H1 (cell line): ENCODE measurements around the gene ZBTB20. TPM values are rescaled to one million over a fixed set of nuclear protein-coding genes. Genes with fewer than 3 reads are reported as not detected.

Source experiments
- CTCF ChIA-PET: fragments of 300-600 bp; sonication (Branson Sonifier 250); formaldehyde crosslinking; loops from one replicate; lab custom pipeline; 2021; ENCODE audit not compliant: partially characterized antibody; lab: Charles Lee
- POLR2A ChIA-PET: fragments of 300-600 bp; sonication (Branson Sonifier 250); formaldehyde crosslinking; loops from one replicate; lab custom pipeline; 2021; ENCODE audit warnings: inconsistent platforms; ENCODE audit not compliant: partially characterized antibody; lab: Charles Lee
- DNase-seq, 2 experiments: peaks; one replicate each; pipeline versions ENCODE4 v3.0.0 to v3.0.0-alpha.2; 2010 to 2022; ENCODE audit warnings: low spot score in 2 of 2, low read depth in 1 of 2, mixed read lengths in 1 of 2
- FAIRE-seq: peaks from 2 replicates; lab custom pipeline; 2011; peaks lifted over from hg19 to GRCh38; lab: Jason Lieb, UNC
- H2AFZ ChIP-seq: 2 replicates; pipeline ENCODE4 v1.8.1; 2012; ENCODE audit warnings: low read length, inconsistent platforms
- H2AK5ac ChIP-seq: 2 replicates; pipeline ENCODE4 v1.6.1; 2013; ENCODE audit warnings: low read depth, low read length
- H2BK120ac ChIP-seq: replicated peaks from 2 replicates; pipeline ENCODE3; 2013; ENCODE audit warnings: low read depth, low read length, inconsistent platforms
- H2BK12ac ChIP-seq: 2 replicates; pipeline ENCODE4 v1.6.1; 2013; ENCODE audit warnings: low read depth, low read length
- H2BK15ac ChIP-seq: 2 replicates; pipeline ENCODE4 v1.6.1; 2013; ENCODE audit warnings: low read length
- H2BK20ac ChIP-seq: 2 replicates; pipeline ENCODE4 v1.6.1; 2013; ENCODE audit warnings: low read length
- H2BK5ac ChIP-seq: 2 replicates; pipeline ENCODE4 v1.6.1; 2013; ENCODE audit warnings: low read depth, low read length
- H3K14ac ChIP-seq: 2 replicates; pipeline ENCODE4 v1.6.1; 2013; ENCODE audit warnings: inconsistent platforms; ENCODE audit not compliant: insufficient read length
- H3K18ac ChIP-seq: 2 replicates; pipeline ENCODE4 v1.6.1; 2013; ENCODE audit warnings: low read length; ENCODE audit errors: extremely low read depth
- H3K23ac ChIP-seq: 2 replicates; pipeline ENCODE4 v1.6.1; 2013; ENCODE audit warnings: inconsistent platforms; ENCODE audit not compliant: insufficient read length
- H3K23me2 ChIP-seq: 2 replicates; pipeline ENCODE4 v1.6.1; 2013; ENCODE audit warnings: low read depth, low read length
- H3K27ac ChIP-seq: 2 replicates; pipeline ENCODE4 v1.6.1; 2011; ENCODE audit warnings: low read depth, low read length, inconsistent platforms
- H3K27me3 ChIP-seq, 4 experiments: replicated peaks in 1 of 4; 1 replicate in 1 of 4; 2 replicates in 3 of 4; pipeline versions ENCODE4 v1.6.1 to v1.8.1; 2011 to 2013; ENCODE audit warnings: low read length in 3 of 4, mild to moderate bottlenecking in 3 of 4, inconsistent platforms in 2 of 4, mixed read lengths in 2 of 4, moderate library complexity in 1 of 4; ENCODE audit not compliant: control insufficient read depth in 3 of 4, insufficient read depth in 3 of 4; ENCODE audit errors: extremely low read depth in 1 of 4
- H3K36me3 ChIP-seq, 4 experiments: 2 replicates each; pipeline versions ENCODE4 v1.6.1 to v1.8.1; 2011 to 2013; ENCODE audit warnings: mild to moderate bottlenecking in 4 of 4, low read length in 3 of 4, moderate library complexity in 2 of 4, control low read depth in 1 of 4, inconsistent platforms in 1 of 4; ENCODE audit not compliant: insufficient read depth in 4 of 4, control insufficient read depth in 2 of 4
- H3K4ac ChIP-seq: replicated peaks from 2 replicates; pipeline ENCODE3; 2013; ENCODE audit warnings: low read length, low read depth, mixed read lengths, inconsistent platforms; ENCODE audit not compliant: insufficient read length
- H3K4me1 ChIP-seq, 4 experiments: replicated peaks in 1 of 4; 1 replicate in 1 of 4; 2 replicates in 3 of 4; pipeline versions ENCODE4 v1.6.1 to v1.8.1; 2011 to 2013; ENCODE audit warnings: low read length in 3 of 4, inconsistent platforms in 2 of 4, mixed read lengths in 1 of 4; ENCODE audit not compliant: insufficient read depth in 4 of 4, control insufficient read depth in 3 of 4
- H3K4me2 ChIP-seq, 2 experiments: 2 replicates each; pipeline versions ENCODE4 v1.6.1 to v1.8.1; 2011 to 2013; ENCODE audit warnings: low read depth in 2 of 2, low read length in 2 of 2, control low read depth in 1 of 2, inconsistent platforms in 1 of 2, mild to moderate bottlenecking in 1 of 2; ENCODE audit not compliant: insufficient read depth in 1 of 2
- H3K4me3 ChIP-seq, 4 experiments: fragments of 200-600, 300-600 bp in 1 of 4; sonication (generic), shearing (Covaris generic), sonication (Bioruptor Twin) in 1 of 4; 2 replicates each; pipeline versions ENCODE4 v1.5.1 to v1.8.1; 2011 to 2016; ENCODE audit warnings: low read length in 4 of 4, low read depth in 3 of 4, control low read depth in 2 of 4, inconsistent platforms in 2 of 4, mild to moderate bottlenecking in 2 of 4, mixed read lengths in 1 of 4, moderate library complexity in 1 of 4; ENCODE audit not compliant: insufficient read depth in 2 of 4; ENCODE audit errors: extremely low read depth in 1 of 4
- H3K56ac ChIP-seq: replicated peaks from 2 replicates; pipeline ENCODE3; 2013; ENCODE audit warnings: low read depth, mild to moderate bottlenecking, mixed read lengths, low read length, inconsistent platforms; ENCODE audit not compliant: insufficient read length
- H3K79me1 ChIP-seq: 2 replicates; pipeline ENCODE4 v1.6.1; 2013; ENCODE audit warnings: low read depth, low read length, control low read depth
- H3K79me2 ChIP-seq, 2 experiments: 2 replicates each; pipeline versions ENCODE4 v1.6.1 to v1.8.1; 2012 to 2013; ENCODE audit warnings: low read length in 2 of 2, mild to moderate bottlenecking in 2 of 2, inconsistent platforms in 1 of 2; ENCODE audit not compliant: insufficient read depth in 2 of 2, control insufficient read depth in 1 of 2
- H3K9ac ChIP-seq, 4 experiments: replicated peaks in 1 of 4; 1 replicate in 1 of 4; 2 replicates in 3 of 4; pipeline versions ENCODE4 v1.6.1 to v1.8.1; 2011 to 2013; ENCODE audit warnings: low read depth in 3 of 4, low read length in 3 of 4, control low read depth in 2 of 4, mild to moderate bottlenecking in 2 of 4, moderate library complexity in 2 of 4, inconsistent platforms in 1 of 4; ENCODE audit errors: extremely low read depth in 1 of 4
- H3K9me3 ChIP-seq, 2 experiments: 2 replicates each; pipeline versions ENCODE4 v1.6.1 to v1.8.1; 2012 to 2013; ENCODE audit warnings: mild to moderate bottlenecking in 2 of 2, moderate library complexity in 2 of 2, control low read depth in 1 of 2, inconsistent platforms in 1 of 2, low read depth in 1 of 2, low read length in 1 of 2, mixed read lengths in 1 of 2; ENCODE audit not compliant: insufficient read depth in 2 of 2
- H4K20me1 ChIP-seq, 2 experiments: replicated peaks in 1 of 2; 2 replicates each; pipeline versions ENCODE3 to v1.8.1; 2011 to 2013; ENCODE audit warnings: inconsistent platforms in 2 of 2, low read length in 2 of 2, mild to moderate bottlenecking in 1 of 2; ENCODE audit not compliant: insufficient read depth in 2 of 2, control insufficient read depth in 1 of 2
- H4K5ac ChIP-seq: 2 replicates; pipeline ENCODE4 v1.6.1; 2013; ENCODE audit warnings: low read length, low read depth, mixed read lengths, inconsistent platforms; ENCODE audit not compliant: insufficient read length
- H4K8ac ChIP-seq: 2 replicates; pipeline ENCODE4 v1.8.0; 2013; ENCODE audit warnings: mild to moderate bottlenecking, moderate library complexity, low read length, inconsistent platforms; ENCODE audit not compliant: insufficient read depth; ENCODE audit errors: extremely low read depth
- H4K91ac ChIP-seq: replicated peaks from 2 replicates; pipeline ENCODE3; 2013; ENCODE audit warnings: low read length, mixed read lengths, inconsistent platforms; ENCODE audit not compliant: insufficient read length
- CBX5 ChIP-seq: fragments of 300-800, 300-1000 bp; sonication (generic); IDR thresholded peaks from 2 replicates; pipeline ENCODE4 v1.7.1; 2016; ENCODE audit warnings: antibody characterized with exemption, low read length, low read depth
- CHD2 ChIP-seq: IDR thresholded peaks from 2 replicates; pipeline ENCODE4 v1.6.1; 2012; ENCODE audit warnings: low read length, improper control_type of control experiment
- CTBP2 ChIP-seq: IDR thresholded peaks from 2 replicates; pipeline ENCODE4 v1.7.0; 2011; ENCODE audit warnings: borderline replicate concordance, mild to moderate bottlenecking, moderate library complexity, mixed read lengths, low read length; ENCODE audit not compliant: insufficient read depth, insufficient read length
- EP300 ChIP-seq, 2 experiments: IDR thresholded peaks; 1 replicate in 1 of 2; 2 replicates in 1 of 2; pipeline ENCODE4 v1.6.1; 2011 to 2012; ENCODE audit warnings: low read depth in 2 of 2, low read length in 2 of 2, mild to moderate bottlenecking in 2 of 2, borderline replicate concordance in 1 of 2, inconsistent platforms in 1 of 2, moderate library complexity in 1 of 2
- HDAC6 ChIP-seq: IDR thresholded peaks from one replicate; pipeline ENCODE4 v1.7.1; 2012; ENCODE audit warnings: low read depth, mild to moderate bottlenecking, inconsistent platforms, low read length, moderate library complexity
- KDM4A ChIP-seq: IDR thresholded peaks from one replicate; pipeline ENCODE4 v1.7.1; 2012; ENCODE audit warnings: low read depth, mild to moderate bottlenecking, moderate library complexity, low read length, inconsistent platforms; ENCODE audit not compliant: severe bottlenecking
- POLR2A ChIP-seq, 2 experiments: IDR thresholded peaks; 1 replicate in 1 of 2; 2 replicates in 1 of 2; pipeline ENCODE4 v1.6.1; 2011; ENCODE audit warnings: low read depth in 2 of 2, low read length in 2 of 2, mild to moderate bottlenecking in 2 of 2; ENCODE audit errors: control extremely low read depth in 1 of 2
- RAD21 ChIP-seq, 2 experiments: IDR thresholded peaks in 1 of 2; conservative IDR thresholded peaks in 1 of 2; 2 replicates each; pipeline ENCODE4 v1.6.1; 2011; ENCODE audit warnings: low read depth in 2 of 2, low read length in 2 of 2, improper control_type of control experiment in 1 of 2, inconsistent platforms in 1 of 2, mild to moderate bottlenecking in 1 of 2, moderate library complexity in 1 of 2
- RFX5 ChIP-seq: IDR thresholded peaks from 2 replicates; pipeline ENCODE4 v1.6.1; 2011; ENCODE audit warnings: low read depth, low read length, improper control_type of control experiment, borderline replicate concordance
- RXRA ChIP-seq: IDR thresholded peaks from 2 replicates; pipeline ENCODE4 v1.6.1; 2011; ENCODE audit warnings: low read depth, mild to moderate bottlenecking, low read length, moderate library complexity; ENCODE audit not compliant: insufficient read depth
- SAP30 ChIP-seq: fragments of 300-600 bp; sonication (generic); IDR thresholded peaks from 2 replicates; pipeline ENCODE4 v1.7.1; 2012; ENCODE audit warnings: low read length, moderate library complexity, mild to moderate bottlenecking, inconsistent platforms; ENCODE audit not compliant: insufficient read depth, insufficient replicate concordance
- SP2 ChIP-seq: IDR thresholded peaks from 2 replicates; pipeline ENCODE4 v1.6.1; 2012; ENCODE audit warnings: mild to moderate bottlenecking, low read length, inconsistent platforms
- TCF12 ChIP-seq: IDR thresholded peaks from 2 replicates; pipeline ENCODE4 v1.6.1; 2011; ENCODE audit warnings: low read depth, mild to moderate bottlenecking, low read length
- WGBS, 2 experiments: shearing (Covaris generic) in 1 of 2; methylation state at CpG; one replicate each; pipeline versions ENCODE4 v1.1.6 to v1.1.7; 2013 to 2015; ENCODE audit warnings: low lambda C conversion rate in 2 of 2, mixed read lengths in 2 of 2, inconsistent platforms in 1 of 2, low coverage in 1 of 2, missing lambda C conversion rate in 1 of 2; ENCODE audit not compliant: insufficient replicate concordance in 2 of 2, insufficient coverage in 1 of 2, insufficient read length in 1 of 2; ENCODE audit errors: extremely low coverage in 1 of 2, missing lambda C conversion rate in 1 of 2; 5-methylcytosine and 5-hydroxymethylcytosine counted together
- polyA plus RNA-seq, 7 experiments: library from polyadenylated mRNA; depleted of rRNA in 3 of 7; stranded (reverse) in 5 of 7; unstranded in 2 of 7; fragments of >200 nt in 5 of 7; fragments of 200-250 nt in 2 of 7; gene quantifications; 1 replicate in 5 of 7; 2 replicates in 1 of 7; 4 replicates in 1 of 7; pipeline versions ENCODE4 v1.2.1 to v1.2.3, GENCODE V29; 2011 to 2013; ENCODE audit warnings: missing spikeins in 2 of 7, mixed read lengths in 2 of 7
- total RNA-seq: library from RNA; stranded (reverse); fragmentation: NEBNext Ultra II Directional; extraction: Animal tissue kit (Norgen Biotek cat#: 25700); gene quantifications from 2 replicates; pipeline ENCODE4 v1.2.1, GENCODE V29; 2021

The ZBTB20 gene
- total and polyA plus RNA-seq, 2 of the 8 experiments (the other 6 are each of a cell fraction or from before 2014, with no cell fraction given) = 0.35 to 1.3 TPM

DNA sequence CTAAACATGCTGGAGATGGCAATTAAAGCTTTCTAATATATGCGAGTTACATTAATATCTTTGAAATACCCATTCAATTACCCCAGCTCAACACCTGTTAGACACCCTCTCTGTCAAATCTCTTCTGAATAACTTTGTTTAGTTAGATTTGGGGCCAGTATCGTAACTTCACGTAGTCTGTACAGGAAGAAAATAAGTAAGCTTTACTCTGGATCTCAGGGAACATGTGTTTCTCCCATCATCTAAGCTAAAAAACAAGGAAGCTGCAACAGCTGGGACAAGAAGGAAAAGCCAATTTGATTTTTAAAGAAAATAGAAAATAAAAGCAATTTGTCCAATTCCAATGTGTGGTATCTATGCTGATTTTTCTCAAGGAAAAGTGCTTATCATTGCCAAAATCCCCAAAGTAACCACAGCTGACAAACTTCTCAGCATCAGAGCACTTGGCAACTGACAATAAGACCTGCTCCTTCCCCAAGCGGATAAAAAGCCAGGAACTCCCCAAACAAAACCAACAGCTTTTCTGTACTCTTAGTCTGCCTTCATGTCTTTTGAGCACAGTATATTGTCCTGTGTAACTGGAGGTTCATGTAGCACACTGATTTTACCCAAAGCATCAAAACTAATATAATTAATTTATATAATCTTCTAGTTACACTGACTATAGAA lies 279.1 kb downstream of the ZBTB20 start:
- DNase-seq (no peak), FAIRE-seq (no peak)
- Histone ChIP-seq H3K9me3 (no peaks in the 10 kb centered on the region), H3K4me2 (no peak overlapping the region), H3K27ac (no peak overlapping the region), H3K27me3 (peaks cover 0 to 1% (median 0%) of the 10 kb centered on the region in 4 experiments; a peak in 1 of 7 replicates), H2BK15ac (no peak overlapping the region), H3K4me3 (no peak overlapping the region), H4K20me1 (no peaks in the 10 kb centered on the region), H2BK12ac (no peak overlapping the region), H2BK20ac (no peak overlapping the region), H4K8ac (no peak overlapping the region), H4K5ac (no peak overlapping the region), H3K36me3 (no peaks in the 10 kb centered on the region), H3K14ac (no peak overlapping the region), H3K56ac (no peak overlapping the region), H3K18ac (no peak overlapping the region), H3K79me1 (no peaks in the 10 kb centered on the region), H3K9ac (no peak overlapping the region), H2AK5ac (no peak overlapping the region), H4K91ac (no peak overlapping the region), H2BK5ac (no peak overlapping the region), H2AFZ (no peak overlapping the region), H3K23ac (no peak overlapping the region), H3K79me2 (no peaks in the 10 kb centered on the region), H3K4ac (no peak overlapping the region), H3K4me1 (no peaks in the 10 kb centered on the region), H3K23me2 (no peaks in the 10 kb centered on the region; the same call in 1 of the 2 replicates), H2BK120ac (no peak overlapping the region)
- ChIA-PET POLR2A (no interaction called here), CTCF (interaction anchor here (0.5 to 1.2 kb wide), 3 partner anchors 9 to 198 kb away, joined by 3 read pairs; no protein-coding TSS in a partner anchor)
- WGBS, 2 experiments = 94% methylated on average over 4 of the region's 4 CpGs; no CpG with 5 or more reads in 1 of the 2 experiments
- TF ChIP-seq EP300 (IDR thresholded peaks at IDR 0.05; ENCODE audit: borderline replicate concordance in 1 of 2, low read depth in 2 of 2, low read length in 2 of 2) = no peak
- no peak for TF ChIP-seq RXRA
- TF ChIP-seq RFX5 = no peak
- no peak for TF ChIP-seq CBX5
- TF ChIP-seq SP2 = no peak
- no peak for TF ChIP-seq TCF12
- no peak for TF ChIP-seq SAP30
- TF ChIP-seq KDM4A = no peak
- no peak for TF ChIP-seq HDAC6
- no peak for TF ChIP-seq CTBP2
- no peak for TF ChIP-seq POLR2A (IDR thresholded peaks at IDR 0.05; ENCODE audit: control extremely low read depth in 1 of 2, low read depth in 2 of 2, low read length in 2 of 2)
- TF ChIP-seq RAD21 (IDR thresholded peaks at IDR 0.05 in 1 of 2, conservative IDR thresholded peaks at IDR 0.05 in 1 of 2; ENCODE audit: low read depth in 2 of 2, low read length in 2 of 2) = no peak
- no peak for TF ChIP-seq CHD2
